GM12873 (cell line): Measurements from ENCODE around the gene TAL1.
A peak's percentile ranks its signal among the peaks of the same experiment; 100 is the strongest.

Source experiments
- CTCF ChIP-seq: IDR thresholded peaks from 2 replicates; pipeline ENCODE4 v1.5.1; 2012; ENCODE audit warnings: low read depth, mild to moderate bottlenecking, moderate library complexity, low read length, control low read depth; ENCODE audit not compliant: insufficient read depth; ENCODE audit errors: missing control alignments

Gene TAL1

GRCh38 chr1:47181955-47182675 is 49.9 kb downstream of the TAL1 start:
- no peak for TF ChIP-seq CTCF

- TF ChIP-seq CTCF: no peak
Measured at GRCh38 chr1:47181095-47181954, 50.7 kb downstream of the TAL1 start.

GRCh38 chr1:47180603-47181094 is 51.4 kb downstream of the TAL1 start:
- TF ChIP-seq CTCF: no peak

GRCh38 chr1:47179988-47180563 is 51.9 kb downstream of the TAL1 start:
- no peak for TF ChIP-seq CTCF

GRCh38 chr1:47179017-47179987 is 52.7 kb downstream of the TAL1 start:
- peak; percentile 95 for TF ChIP-seq CTCF

GRCh38 chr1:47178654-47179016 is 53.4 kb downstream of the TAL1 start:
- TF ChIP-seq CTCF: no peak

GRCh38 chr1:47178020-47178419 is 54.0 kb downstream of the TAL1 start:
- no peak for TF ChIP-seq CTCF
